GM23338 (cell line): ENCODE measurements around the gene SLC35A2. TPM values are rescaled to one million over a fixed set of nuclear protein-coding genes. Genes with fewer than 3 reads are reported as not detected.

Source experiments
- ATAC-seq: fragments of 200-7000 bp; cut with Tn5 transposase; 3 replicates; pipeline ENCODE4 v1.9.1; 2020
- DNase-seq: peaks from one replicate; pipeline ENCODE4 v3.0.0-alpha.2; 2015; ENCODE audit warnings: low spot score
- H2AFZ ChIP-seq: fragments of 200-600 bp; sonication (generic); 2 replicates; pipeline ENCODE4 v1.8.0; 2016; ENCODE audit warnings: antibody characterized with exemption, mild to moderate bottlenecking, moderate library complexity
- H3F3A ChIP-seq: fragments of 200-600 bp; sonication (generic); replicated peaks from 2 replicates; pipeline ENCODE4 v1.8.0; 2017; ENCODE audit warnings: antibody characterized with exemption, mixed run types, low read depth
- H3K27ac ChIP-seq: fragments of 200-600 bp; sonication (generic); 2 replicates; pipeline ENCODE4 v1.6.1; 2016; ENCODE audit warnings: low read depth
- H3K27me3 ChIP-seq: fragments of 200-600 bp; sonication (generic); 2 replicates; pipeline ENCODE4 v1.8.0; 2016; ENCODE audit warnings: mild to moderate bottlenecking, mixed run types, moderate library complexity; ENCODE audit not compliant: insufficient read depth
- H3K36me3 ChIP-seq: fragments of 200-600 bp; sonication (generic); 2 replicates; pipeline ENCODE4 v1.8.0; 2016; ENCODE audit warnings: mild to moderate bottlenecking; ENCODE audit not compliant: insufficient read depth
- H3K4me1 ChIP-seq: fragments of 200-600 bp; sonication (generic); 2 replicates; pipeline ENCODE4 v1.8.0; 2016; ENCODE audit warnings: mild to moderate bottlenecking, moderate library complexity; ENCODE audit not compliant: insufficient read depth
- H3K4me2 ChIP-seq: fragments of 200-600 bp; sonication (generic); 2 replicates; pipeline ENCODE4 v1.7.1; 2017; ENCODE audit warnings: mixed run types
- H3K4me3 ChIP-seq: fragments of 200-600 bp; sonication (generic); 2 replicates; pipeline ENCODE4 v1.6.1; 2016; ENCODE audit warnings: mixed run types
- H3K79me2 ChIP-seq: fragments of 200-600 bp; sonication (generic); replicated peaks from 2 replicates; pipeline ENCODE4 v1.8.0; 2017; ENCODE audit warnings: mild to moderate bottlenecking; ENCODE audit not compliant: insufficient read depth
- H3K9me2 ChIP-seq: fragments of 200-600 bp; sonication (generic); 2 replicates; pipeline ENCODE4 v1.8.0; 2017; ENCODE audit not compliant: insufficient read depth
- H4K20me1 ChIP-seq: fragments of 200-600 bp; sonication (generic); replicated peaks from 2 replicates; pipeline ENCODE4 v1.8.0; 2017; ENCODE audit warnings: mild to moderate bottlenecking; ENCODE audit not compliant: insufficient read depth
- H3K27ac Mint-ChIP-seq: 2 replicates; pipeline ENCODE4 v1.8.0; 2020; ENCODE audit warnings: inconsistent platforms, mild to moderate bottlenecking, moderate library complexity, mixed read lengths
- H3K27me3 Mint-ChIP-seq: 3 replicates; pipeline ENCODE4 v1.8.0; 2022; ENCODE audit warnings: low read depth, mild to moderate bottlenecking, moderate library complexity, mixed read lengths, inconsistent platforms; ENCODE audit not compliant: insufficient read depth, poor library complexity
- H3K36me3 Mint-ChIP-seq: 3 replicates; pipeline ENCODE4 v1.8.0; 2021; ENCODE audit warnings: low read depth, mild to moderate bottlenecking, inconsistent platforms, moderate library complexity, mixed read lengths
- H3K4me1 Mint-ChIP-seq: 3 replicates; pipeline ENCODE4 v1.8.0; 2020; ENCODE audit warnings: mild to moderate bottlenecking, inconsistent platforms, mixed read lengths
- H3K4me3 Mint-ChIP-seq: 3 replicates; pipeline ENCODE4 v1.8.0; 2021; ENCODE audit warnings: moderate library complexity, mild to moderate bottlenecking, inconsistent platforms, mixed read lengths
- H3K9me3 Mint-ChIP-seq: 3 replicates; pipeline ENCODE4 v1.8.0; 2020; ENCODE audit warnings: moderate library complexity, mild to moderate bottlenecking, inconsistent platforms, mixed read lengths
- CTCF ChIP-seq, 2 experiments: fragments of 200-600 bp in 1 of 2; sonication (generic) in 1 of 2; conservative IDR thresholded peaks; 2 replicates each; pipeline versions ENCODE4 v1.5.1 to v1.6.1; 2016 to 2017; ENCODE audit warnings: antibody characterized with exemption in 2 of 2, low read depth in 2 of 2, mild to moderate bottlenecking in 2 of 2, moderate library complexity in 1 of 2
- EZH2 ChIP-seq: fragments of 200-600 bp; sonication (generic); IDR thresholded peaks from one replicate; pipeline ENCODE4 v1.8.0; 2017; ENCODE audit warnings: antibody characterized with exemption, mild to moderate bottlenecking, low read depth; ENCODE audit not compliant: unreplicated experiment
- JUNB ChIP-seq: IDR thresholded peaks from one replicate; pipeline ENCODE4 v1.6.1; 2016; ENCODE audit warnings: antibody characterized with exemption; ENCODE audit not compliant: unreplicated experiment
- REST ChIP-seq: IDR thresholded peaks from one replicate; pipeline ENCODE4 v1.6.1; 2018; ENCODE audit warnings: antibody characterized with exemption; ENCODE audit not compliant: unreplicated experiment
- STAT1 ChIP-seq: IDR thresholded peaks from one replicate; pipeline ENCODE4 v1.6.1; 2016; ENCODE audit warnings: antibody characterized with exemption; ENCODE audit not compliant: unreplicated experiment
- ZNF114 ChIP-seq: fragments of 250-450 bp; sonication (Bioruptor Pico); IDR thresholded peaks from 2 replicates; pipeline ENCODE4 v1.5.0; 2020; ENCODE audit warnings: mild to moderate bottlenecking, moderate library complexity
- ZNF331 ChIP-seq: fragments of 250-450 bp; sonication (Bioruptor Pico); IDR thresholded peaks from 2 replicates; pipeline ENCODE4 v1.5.0; 2020; ENCODE audit warnings: low read depth, mild to moderate bottlenecking, moderate library complexity
- ZNF462 ChIP-seq: fragments of 250-450 bp; sonication (Bioruptor Pico); IDR thresholded peaks from 2 replicates; pipeline ENCODE4 v1.5.0; 2020; ENCODE audit warnings: mild to moderate bottlenecking, moderate library complexity
- polyA plus RNA-seq: library from polyadenylated mRNA; unstranded; fragments of >200 nt; fragmentation: Nextera tagmentation; extraction: Ambion mirVana; gene quantifications from 2 replicates; pipeline ENCODE4 v1.2.1, GENCODE V29; 2016
- total RNA-seq: library from RNA; depleted of rRNA; stranded (reverse); fragments of >200 nt; shearing (Covaris generic); gene quantifications from 2 replicates; pipeline ENCODE4 v1.2.3, GENCODE V29; 2014
- TF ChIP-seq, protein P1 (sequence below): IDR thresholded peaks from 2 replicates; pipeline ENCODE4 v1.6.1; 2016; ENCODE audit warnings: antibody characterized with exemption

SLC35A2 gene
- total and polyA plus RNA-seq, 2 experiments from 2014 or later: 13.0 to 16.4 TPM

- TF ChIP-seq ZNF331 (no peak), ZNF114 (no peak)
- TF ChIP-seq, protein P1, sequence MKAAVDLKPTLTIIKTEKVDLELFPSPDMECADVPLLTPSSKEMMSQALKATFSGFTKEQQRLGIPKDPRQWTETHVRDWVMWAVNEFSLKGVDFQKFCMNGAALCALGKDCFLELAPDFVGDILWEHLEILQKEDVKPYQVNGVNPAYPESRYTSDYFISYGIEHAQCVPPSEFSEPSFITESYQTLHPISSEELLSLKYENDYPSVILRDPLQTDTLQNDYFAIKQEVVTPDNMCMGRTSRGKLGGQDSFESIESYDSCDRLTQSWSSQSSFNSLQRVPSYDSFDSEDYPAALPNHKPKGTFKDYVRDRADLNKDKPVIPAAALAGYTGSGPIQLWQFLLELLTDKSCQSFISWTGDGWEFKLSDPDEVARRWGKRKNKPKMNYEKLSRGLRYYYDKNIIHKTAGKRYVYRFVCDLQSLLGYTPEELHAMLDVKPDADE: no peak
Observed at GRCh38 chrX:48927123-48927522, 15.7 kb upstream of the SLC35A2 start (continued).

- H3F3A ChIP-seq: 0 out of 2 replicates have a peak, but pooled peaks cover 8% of the 10 kb centered on the region
- TF ChIP-seq REST: no peak
- TF ChIP-seq, protein P1: no peak
- TF ChIP-seq STAT1: no peak
- TF ChIP-seq ZNF462 (CRISPR knock-in tag): no peak
- TF ChIP-seq CTCF (conservative IDR thresholded peaks at IDR 0.05; ENCODE audit: low read depth in 2 of 2): no peak
- no peak for TF ChIP-seq JUNB
- no peak for TF ChIP-seq EZH2
- H3K27ac Mint-ChIP-seq: peak overlapping the region; percentile 85; the same call in 1 of the 2 replicates
- no peaks in the 10 kb centered on the region for H3K36me3 ChIP-seq
- ATAC-seq (no peak), DNase-seq (no peak)
- H3K9me3 Mint-ChIP-seq: no peaks in the 10 kb centered on the region
- H3K4me1 Mint-ChIP-seq: peaks cover 50% of the 10 kb centered on the region
- peaks cover 55% of the 10 kb centered on the region for H3K36me3 Mint-ChIP-seq
- H2AFZ ChIP-seq: no peak overlapping the region
- H3K27ac ChIP-seq: no peak overlapping the region
- H4K20me1 ChIP-seq: no peaks in the 10 kb centered on the region
- no peak overlapping the region for H3K4me3 ChIP-seq
- H3K27me3 Mint-ChIP-seq: peaks cover 21% of the 10 kb centered on the region
- H3K4me3 Mint-ChIP-seq: no peak overlapping the region
- peaks cover 24% of the 10 kb centered on the region for H3K79me2 ChIP-seq
- H3K4me2 ChIP-seq: no peak overlapping the region
- peaks cover 24% of the 10 kb centered on the region for H3K4me1 ChIP-seq
- no peaks in the 10 kb centered on the region for H3K27me3 ChIP-seq
- H3K9me2 ChIP-seq: no peaks in the 10 kb centered on the region
Observed at GRCh38 chrX:48924270-48924669, 12.8 kb upstream of the SLC35A2 start.
